ENCODE results near the gene DNAJC22. TPM values are rescaled to one million over a fixed set of nuclear protein-coding genes. Genes with fewer than 3 reads are reported as not detected.

DNAJC22 gene
- total and polyA plus RNA-seq, 9 of the 15 experiments (the other 6 are each of a cell fraction or from before 2014, with no cell fraction given), result 0.10 to 1.2 (median 0.47) TPM

GRCh38 chr12:49341777-49342065, 5.0 kb upstream of the DNAJC22 start:
- TF ChIP-seq STAG1 (CRISPR knock-in tag; IDR thresholded peaks at IDR 0.05; ENCODE audit: borderline replicate concordance) (no peak), EWSR1 (IDR thresholded peaks at IDR 0.05; ENCODE audit: borderline replicate concordance, low read depth, partially characterized antibody) (no peak), COPS2 (conservative IDR thresholded peaks at IDR 0.05) (no peak)
- Histone ChIP-seq H3K79me2 (ENCODE audit: control insufficient read depth, insufficient read depth, low read length) (no peaks in the 10 kb centered on the region), H3K4me2 (ENCODE audit: insufficient read depth, low read length) (peak overlapping the region; percentile 75), H3K4me3 (peak overlapping the region; percentile 41; the same call in 1 of the 2 replicates), H3K9ac (ENCODE audit: insufficient read depth in 1 of 2, low read depth in 2 of 2, low read length in 2 of 2) (peak overlapping the region in 1 of 2 experiments; percentile 75; a peak in 1 of 4 replicates), H3K27ac (ENCODE audit: extremely low read depth, low read depth, low read length) (no peak overlapping the region), H3K4me1 (replicated peaks in 1 of 2; ENCODE audit: control insufficient read depth in 2 of 2, insufficient read depth in 2 of 2, low read length in 2 of 2) (peaks cover 26 to 62% of the 10 kb centered on the region in 2 experiments), H2AFZ (ENCODE audit: low read depth, low read length) (no peak overlapping the region), H3K27me3 (ENCODE audit: control insufficient read depth in 2 of 2, insufficient read depth in 2 of 2, low read length in 2 of 2) (peaks cover 19 to 21% of the 10 kb centered on the region in 2 experiments; a peak in 4 of 5 replicates), H4K20me1 (replicated peaks; ENCODE audit: control insufficient read depth, insufficient read depth, low read length) (peaks cover 2% of the 10 kb centered on the region; the same call in 1 of the 2 replicates), H3K36me3 (ENCODE audit: control insufficient read depth, insufficient read depth, low read length) (no peaks in the 10 kb centered on the region), H3K9me1 (ENCODE audit: control insufficient read depth, insufficient read depth, low read length) (no peaks in the 10 kb centered on the region), H3K9me3 (replicated peaks; ENCODE audit: control insufficient read depth, insufficient read depth, low read depth, low read length) (no peaks in the 10 kb centered on the region)
- BruUV-seq (replicated peaks), result no TSS peak
- no peak for DNase-seq (ENCODE audit: extremely low read depth in 1 of 4, low spot score in 3 of 4)
- intact Hi-C loops (cut with micrococcal nuclease), result loop anchor here (1.0 to 10.0 kb wide), 4 partner anchors 10 to 367 kb away; partner anchors contain the start of genes KMT2D, RHEBL1, WNT1 and WNT10B
- 82% methylated on average over 13 of the region's 21 CpGs for WGBS (ENCODE audit: insufficient coverage, low coverage, missing lambda C conversion rate)
- in situ Hi-C loops (cut with MboI), result no loop called here
- ChIA-PET CTCF (ENCODE audit: low intra/inter-chr PET ratio) (interaction anchor here (0.5 to 2.9 kb wide), 8 partner anchors 9 to 278 kb away, joined by 3 to 49 read pairs (median 7); no protein-coding TSS in a partner anchor), POLR2A (interaction anchor here (0.5 to 3.1 kb wide), 8 partner anchors 10 to 355 kb away, joined by 3 to 27 read pairs (median 6); partner anchors contain the start of genes TROAP and TUBA1C)
- no peak for FAIRE-seq
- no peak for ATAC-seq
